GM20431 (cell line): ENCODE data around the gene ARID5B.

ENCODE experiments used
- in situ Hi-C: fragments of 300-500 bp; cut with MseI, MboI; formaldehyde crosslinking; loops from one replicate; pipeline ENCODE4 v1.15.0; 2020; ENCODE audit warnings: low sequenced_read_pairs; ENCODE audit not compliant: unreplicated experiment

Gene ARID5B

DNA sequence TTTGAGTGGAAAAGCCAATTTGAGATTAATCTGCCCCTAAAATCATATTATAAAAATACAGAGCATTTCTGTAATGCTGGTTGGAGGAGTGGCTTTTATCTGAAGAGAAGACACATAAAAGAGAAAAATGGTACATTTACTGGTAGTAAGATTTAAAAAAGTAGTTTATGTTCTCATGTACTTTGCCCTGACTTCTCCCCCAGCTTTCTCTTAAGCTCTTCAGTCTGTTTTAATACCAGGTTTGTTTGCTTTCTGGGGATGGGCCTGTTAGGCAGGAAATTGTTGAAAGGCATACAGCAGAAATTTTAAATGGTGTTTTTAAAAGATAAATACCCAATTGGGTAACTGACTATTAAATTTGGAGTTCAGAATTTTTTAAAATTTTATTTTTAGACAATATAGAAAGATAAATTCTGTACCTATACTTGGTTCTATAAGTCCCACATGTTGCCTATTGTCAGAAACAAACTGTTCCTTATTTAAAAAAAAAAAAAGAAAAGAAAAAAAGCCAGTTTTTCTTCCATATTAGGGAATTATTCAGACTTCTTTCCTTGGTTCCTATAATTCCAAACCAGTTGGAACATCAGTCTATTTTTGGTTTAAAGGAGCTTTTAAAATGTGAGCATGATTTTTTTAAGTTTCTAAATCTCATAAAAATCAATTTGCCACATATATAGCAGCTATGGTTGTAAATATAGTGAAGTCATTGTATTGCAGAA is 136.6 kb downstream of the ARID5B start:
- in situ Hi-C loops, result loop anchor here (25.0 kb wide), 1 partner anchor 199 kb away; no protein-coding TSS in a partner anchor

DNA sequence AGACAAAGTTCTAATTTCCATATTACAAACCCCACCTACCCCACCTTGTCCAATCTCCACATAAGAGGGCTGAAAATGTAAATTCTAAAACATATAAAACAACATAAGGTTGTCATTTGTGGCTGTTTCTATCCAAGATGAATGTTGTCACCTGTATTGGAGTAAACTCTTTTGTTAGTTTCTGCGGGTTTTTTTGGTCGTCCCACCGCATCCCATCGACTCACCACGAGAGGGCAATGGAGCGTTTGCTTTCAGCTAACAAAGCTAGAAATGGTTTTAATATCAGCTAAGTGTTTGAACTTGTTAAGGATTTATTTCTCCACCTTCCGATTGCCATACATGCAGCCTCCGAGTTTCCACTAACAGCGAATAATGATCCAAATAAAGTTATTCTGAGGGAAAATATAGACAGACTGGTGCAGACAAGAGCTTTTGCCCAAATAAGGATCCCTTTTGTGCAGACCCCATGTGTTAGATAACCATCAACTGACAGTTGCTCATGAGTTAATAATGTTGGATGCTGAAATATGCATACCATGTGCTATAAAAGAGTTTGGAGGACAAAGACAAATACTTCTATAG is 137.2 kb downstream of the ARID5B start:
- in situ Hi-C loops, result loop anchor here (25.0 kb wide), 1 partner anchor 199 kb away; no protein-coding TSS in a partner anchor

DNA sequence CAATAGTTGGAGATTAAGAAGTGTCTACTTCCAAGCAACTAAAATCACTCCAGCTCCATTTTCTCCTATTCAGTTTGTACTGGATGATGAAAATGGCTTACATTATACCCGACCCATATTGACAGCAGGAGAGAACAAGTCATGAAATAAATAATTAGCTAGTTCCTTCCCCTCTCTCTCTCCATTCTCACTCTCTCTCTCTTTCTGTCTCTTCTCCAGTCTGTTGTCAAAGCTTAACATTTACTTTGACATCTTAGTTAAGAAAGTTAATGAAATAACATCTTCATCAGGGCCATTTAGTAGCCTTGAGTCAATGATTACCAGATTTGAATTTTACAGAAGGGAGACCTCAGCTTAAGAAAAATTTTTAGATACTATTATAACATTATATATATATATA is 138.5 kb downstream of the ARID5B start:
- in situ Hi-C loops, result loop anchor here (25.0 kb wide), 1 partner anchor 197 kb away; no protein-coding TSS in a partner anchor

DNA sequence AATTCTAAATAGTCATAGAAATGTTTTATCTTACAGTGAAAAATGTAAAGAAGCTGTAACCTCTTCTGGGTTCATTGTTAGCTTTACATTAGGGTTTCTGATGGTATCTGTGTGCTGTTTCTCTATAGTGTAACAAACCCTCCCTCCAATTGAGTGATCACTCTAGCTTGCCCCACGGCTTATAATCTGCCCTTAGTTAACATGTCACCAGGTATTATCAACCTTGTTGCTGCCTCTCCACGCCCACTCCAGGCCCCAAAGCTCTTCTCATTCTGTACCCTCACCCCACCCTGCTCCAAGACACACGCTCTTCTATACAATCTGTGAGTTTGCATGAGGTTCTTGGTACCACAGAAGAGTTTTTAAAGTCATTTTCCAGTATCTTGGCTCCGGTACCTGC is 139.4 kb downstream of the ARID5B start:
- in situ Hi-C loops, result loop anchor here (25.0 kb wide), 1 partner anchor 196 kb away; no protein-coding TSS in a partner anchor

DNA sequence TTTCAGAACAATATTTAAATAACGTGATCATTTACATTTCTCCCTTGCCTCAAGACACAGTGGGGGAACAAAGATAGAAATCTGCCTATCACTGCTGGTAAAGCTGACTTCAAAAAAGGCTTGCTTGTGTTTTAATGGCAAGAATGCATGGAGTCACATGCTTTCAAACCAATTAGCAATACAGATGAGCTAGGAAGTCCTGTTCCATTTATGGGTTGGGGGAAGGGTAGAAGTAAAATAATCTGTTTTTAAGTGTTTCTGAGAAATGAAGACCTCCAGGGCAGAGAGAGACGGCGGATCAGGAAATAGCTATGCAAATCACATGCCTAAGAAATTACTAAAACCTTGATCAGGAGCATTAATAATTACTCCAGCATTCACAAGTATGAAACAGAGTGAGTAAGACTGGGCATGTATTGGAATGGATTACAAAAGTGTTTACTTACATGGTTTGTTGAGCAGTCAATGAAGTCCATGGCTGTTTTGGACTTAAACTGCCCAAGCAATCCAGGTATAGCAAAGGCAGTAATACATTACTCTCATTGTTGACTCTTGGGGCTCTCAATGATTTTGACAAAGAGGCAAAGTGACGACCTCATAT is 142.0 kb downstream of the ARID5B start:
- in situ Hi-C loops, result loop anchor here (25.0 kb wide), 1 partner anchor 194 kb away; no protein-coding TSS in a partner anchor

DNA sequence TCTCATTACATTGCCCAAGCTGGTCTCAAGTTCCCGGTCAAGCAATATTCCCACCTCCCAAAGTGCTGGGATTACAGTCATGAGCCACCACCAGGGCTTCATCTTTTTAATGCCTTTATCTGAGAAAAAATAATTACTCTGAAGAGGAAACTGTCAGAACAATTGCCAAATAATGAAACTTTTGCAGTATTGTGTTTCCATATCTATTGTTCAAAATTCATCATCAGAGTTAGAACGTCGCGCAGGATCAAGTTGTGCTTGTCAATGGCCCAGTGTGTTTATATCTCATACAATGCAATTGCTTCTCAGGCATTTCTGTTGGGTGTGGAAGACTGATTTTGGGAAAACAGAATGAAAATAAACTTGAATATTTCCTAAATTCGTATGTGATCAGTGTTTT is 143.1 kb downstream of the ARID5B start:
- in situ Hi-C loops, result loop anchor here (25.0 kb wide), 1 partner anchor 193 kb away; no protein-coding TSS in a partner anchor

DNA sequence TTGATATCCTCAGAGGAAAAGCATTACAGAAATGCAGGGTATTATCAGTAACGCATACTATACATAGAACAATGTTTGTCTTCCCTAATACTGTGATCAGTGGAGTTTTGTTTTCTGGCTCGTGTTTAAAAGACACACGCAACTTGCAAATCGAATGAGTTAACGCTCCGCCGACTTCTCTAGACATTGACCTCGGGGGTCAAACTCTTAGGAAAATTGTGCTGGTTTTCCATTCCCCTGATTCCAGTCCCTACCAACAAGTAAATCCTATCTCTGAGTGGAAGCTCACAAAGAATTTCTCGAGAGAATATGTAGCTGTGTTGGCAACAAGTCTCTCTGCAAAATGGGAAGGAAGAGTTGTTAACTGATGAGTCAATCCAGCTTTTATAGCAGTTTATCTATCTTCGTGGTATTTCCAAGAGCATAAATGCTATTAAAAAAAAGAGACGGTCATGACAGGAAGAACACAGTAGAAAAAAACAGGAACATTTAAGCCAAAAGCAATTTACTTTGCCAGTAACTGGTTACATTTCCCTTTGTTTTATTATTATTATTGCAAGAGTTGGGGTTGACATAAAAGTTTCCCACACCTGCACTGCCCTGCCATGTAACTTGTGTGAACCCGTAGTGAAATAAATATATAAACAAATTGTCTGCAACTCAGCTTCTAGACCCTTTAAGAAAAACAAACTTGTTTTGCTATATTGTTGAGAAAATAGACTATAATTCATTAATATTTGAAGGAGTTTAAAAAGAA is 144.4 kb downstream of the ARID5B start:
- in situ Hi-C loops, result loop anchor here (25.0 kb wide), 1 partner anchor 191 kb away; no protein-coding TSS in a partner anchor

DNA sequence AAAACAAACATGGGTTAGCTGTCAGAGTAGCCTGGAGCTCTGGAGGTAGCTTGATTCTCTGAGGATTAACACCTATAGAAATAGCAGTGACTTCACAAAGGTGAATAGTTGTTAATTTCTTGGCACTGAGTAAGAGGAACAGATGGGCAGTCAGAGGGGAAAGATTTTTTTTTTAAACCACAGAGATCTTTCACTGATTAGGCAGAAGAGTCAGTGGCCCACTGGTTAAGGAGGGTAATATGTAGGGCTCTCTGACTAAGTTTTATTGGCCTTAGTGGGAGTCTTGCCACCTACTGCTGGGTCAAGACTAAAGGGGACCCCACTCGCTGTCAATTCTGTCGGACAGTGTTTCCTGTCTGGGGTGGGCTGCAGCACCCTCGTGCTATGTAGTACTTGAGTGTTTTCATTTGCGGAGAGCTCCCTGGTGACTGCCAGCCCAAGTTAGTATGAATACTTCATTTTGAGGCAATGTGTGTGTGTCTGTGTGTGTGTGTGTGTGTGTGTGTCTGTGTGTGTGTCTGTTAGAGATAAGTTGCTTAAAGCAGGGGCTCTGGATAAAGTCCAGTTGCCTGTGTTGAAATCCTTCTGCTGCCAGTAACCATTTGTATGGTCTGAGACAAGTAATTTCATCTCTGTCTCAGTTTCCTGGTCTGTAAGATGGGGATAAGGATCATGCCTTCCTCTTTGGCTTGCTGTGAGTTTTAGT is 145.2 kb downstream of the ARID5B start:
- in situ Hi-C loops, result loop anchor here (25.0 kb wide), 1 partner anchor 191 kb away; no protein-coding TSS in a partner anchor

DNA sequence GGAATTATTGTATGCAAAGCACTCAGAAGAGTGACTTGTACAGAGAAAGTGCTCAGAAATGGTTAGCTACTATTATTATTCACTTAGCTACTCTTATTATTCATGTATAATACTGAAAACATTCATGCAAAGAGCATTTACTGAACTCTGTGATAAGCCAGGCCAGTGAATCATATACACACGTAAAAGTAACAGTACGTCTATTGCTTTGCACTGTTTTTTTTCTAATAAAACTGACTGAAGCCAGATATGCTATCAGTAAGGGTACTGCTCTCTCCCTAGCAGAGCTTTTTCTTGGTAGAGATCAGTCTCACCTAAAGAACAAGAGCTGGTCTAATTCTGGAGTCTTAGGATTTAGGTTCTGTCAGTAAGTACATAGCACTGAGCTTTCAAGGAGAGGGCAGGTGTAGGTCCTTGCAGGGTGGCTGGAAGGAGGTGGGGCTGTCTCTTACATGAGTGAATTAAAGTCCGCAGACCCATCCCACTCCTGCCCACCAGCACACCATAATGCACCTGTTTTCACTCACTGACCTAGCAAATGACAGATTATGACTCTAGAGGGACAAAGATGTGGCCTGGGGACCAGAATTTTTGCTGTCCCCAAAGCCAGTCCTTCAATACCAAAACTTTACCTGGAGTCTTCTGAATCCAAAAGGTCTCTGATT is 145.9 kb downstream of the ARID5B start:
- in situ Hi-C loops, result loop anchor here (25.0 kb wide), 1 partner anchor 190 kb away; no protein-coding TSS in a partner anchor

DNA sequence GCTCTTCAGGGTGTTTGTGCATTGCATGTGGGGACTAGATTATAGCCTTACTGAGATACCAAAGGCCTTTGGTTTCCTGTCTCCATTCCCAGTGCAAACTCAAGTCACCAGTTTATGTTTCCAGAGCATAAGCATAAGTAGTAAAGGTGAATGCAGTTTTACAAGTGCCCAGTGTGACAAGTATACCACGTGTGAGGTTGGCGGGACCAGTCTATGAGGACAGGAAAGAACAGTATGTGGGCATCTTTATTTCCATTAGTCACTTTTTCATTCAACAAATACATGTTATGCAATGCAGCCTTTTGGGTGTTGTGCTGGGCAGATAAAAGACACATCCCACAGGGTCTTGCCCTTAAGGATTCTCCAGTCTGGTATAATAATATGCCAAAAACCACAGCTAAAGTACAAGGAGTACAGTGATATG is 146.5 kb downstream of the ARID5B start:
- in situ Hi-C loops, result loop anchor here (25.0 kb wide), 1 partner anchor 189 kb away; no protein-coding TSS in a partner anchor

DNA sequence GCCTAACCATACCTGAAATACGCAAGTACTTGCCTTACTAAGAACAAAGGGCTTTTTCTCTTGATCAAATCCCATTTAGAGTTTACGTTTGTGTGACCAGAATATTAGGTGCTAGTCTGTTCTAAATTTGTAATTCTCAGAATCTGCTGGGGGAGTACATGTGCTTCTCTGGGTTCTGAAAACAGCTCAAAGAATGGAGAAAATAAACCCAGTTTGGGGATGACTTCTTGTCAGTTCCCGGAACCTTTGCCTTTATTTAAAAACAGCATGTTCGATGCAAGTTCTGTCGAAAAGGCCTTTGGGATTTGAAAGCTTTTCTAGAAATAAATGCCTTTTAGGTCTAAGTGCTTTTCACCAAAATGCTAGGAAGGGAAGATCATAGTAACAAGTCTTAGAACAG is 147.0 kb downstream of the ARID5B start:
- in situ Hi-C loops, result loop anchor here (25.0 kb wide), 1 partner anchor 189 kb away; no protein-coding TSS in a partner anchor

DNA sequence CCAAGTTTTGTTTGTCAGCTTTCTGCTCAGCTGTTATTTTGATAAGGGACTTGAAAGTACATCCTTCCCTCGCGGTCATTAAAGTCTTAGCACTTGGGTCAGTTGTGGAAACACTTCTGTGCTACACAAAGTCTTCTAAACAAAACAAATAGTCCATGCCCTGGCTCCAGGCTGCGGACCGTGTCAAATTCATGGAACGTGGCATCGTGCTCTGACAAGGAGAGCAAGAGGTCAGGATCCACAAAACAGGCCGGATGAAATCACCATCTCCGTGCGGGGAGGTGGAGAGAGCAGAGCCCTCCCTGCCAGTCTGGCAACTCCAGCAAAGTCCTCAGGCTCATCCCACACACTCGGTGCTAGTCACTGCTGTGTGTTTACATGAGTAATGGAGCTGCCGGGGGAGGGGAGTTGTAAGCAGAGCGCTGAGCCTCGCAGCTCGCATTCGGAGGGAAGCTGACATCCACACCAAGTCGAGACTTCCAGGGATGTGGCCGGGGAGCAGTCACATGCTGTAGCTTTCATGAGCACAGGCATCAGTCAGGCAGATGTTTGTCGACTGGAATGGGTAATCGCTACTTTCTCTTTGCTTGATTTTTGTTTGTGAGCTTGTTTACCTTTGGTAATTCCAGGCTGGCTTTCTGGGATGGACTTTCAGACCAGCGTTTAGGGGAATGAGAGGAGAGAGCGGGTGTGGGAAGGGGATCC is 147.6 kb downstream of the ARID5B start:
- in situ Hi-C loops, result loop anchor here (25.0 kb wide), 1 partner anchor 188 kb away; no protein-coding TSS in a partner anchor

DNA sequence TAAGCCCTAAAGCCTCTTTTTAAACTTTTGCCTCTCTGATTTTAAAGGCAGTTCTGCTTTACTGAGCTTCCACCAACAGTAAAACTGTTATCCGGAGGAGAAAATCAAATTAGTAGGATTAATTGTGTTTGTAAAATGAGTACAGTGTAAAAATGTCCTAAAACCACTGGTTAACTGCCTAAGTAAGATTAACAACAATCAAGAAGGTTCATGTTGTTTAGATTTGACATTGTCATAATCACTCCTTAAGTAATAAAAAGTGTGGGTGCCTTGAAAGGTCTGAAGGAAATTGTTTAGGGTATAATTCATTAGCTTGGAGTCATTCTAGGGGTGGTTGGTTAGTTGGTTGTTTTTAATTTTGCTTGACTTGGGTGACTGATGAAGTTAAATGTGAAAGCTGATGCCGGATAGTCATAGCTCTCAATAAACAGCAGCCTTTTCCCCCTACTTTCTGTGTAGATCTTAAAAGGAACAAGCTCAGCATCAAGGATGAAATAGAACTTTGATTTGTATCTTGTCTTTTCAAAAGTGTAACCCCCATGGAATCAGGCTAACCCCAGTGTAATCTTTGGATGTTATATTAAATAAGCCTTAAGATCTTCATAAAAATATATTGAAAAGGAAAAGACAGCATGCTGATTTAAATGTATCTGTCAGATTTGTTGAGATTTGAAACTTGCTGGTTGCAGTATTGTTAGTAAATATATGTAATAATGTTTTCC is 148.3 kb downstream of the ARID5B start:
- in situ Hi-C loops, result loop anchor here (25.0 kb wide), 1 partner anchor 188 kb away; no protein-coding TSS in a partner anchor

DNA sequence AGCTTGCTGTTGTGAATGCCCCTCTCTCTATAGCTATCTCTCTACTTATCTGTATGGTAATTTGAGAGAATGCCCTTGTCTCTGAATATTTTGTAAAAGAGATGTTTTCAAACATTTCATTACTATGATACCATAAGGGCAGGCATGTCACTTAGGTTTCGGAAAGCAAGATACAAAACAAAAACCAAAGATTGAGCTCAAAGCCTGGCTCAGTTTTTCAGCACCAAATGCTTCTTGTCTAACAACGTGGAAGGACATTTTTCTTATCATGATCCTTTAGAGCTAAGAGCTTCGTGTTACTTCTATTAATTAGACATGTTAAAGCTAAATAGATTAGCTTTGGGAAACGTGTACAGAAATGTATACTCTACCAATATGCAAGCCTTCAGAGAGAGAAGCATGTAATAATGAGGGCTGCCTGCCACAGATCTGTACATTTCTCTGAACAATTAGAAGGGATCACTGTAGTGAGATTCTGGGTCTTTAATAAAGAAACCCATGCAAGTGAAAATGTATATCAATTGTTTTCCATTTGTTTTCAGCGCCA is 148.9 kb downstream of the ARID5B start:
- in situ Hi-C loops, result no loop called here

DNA sequence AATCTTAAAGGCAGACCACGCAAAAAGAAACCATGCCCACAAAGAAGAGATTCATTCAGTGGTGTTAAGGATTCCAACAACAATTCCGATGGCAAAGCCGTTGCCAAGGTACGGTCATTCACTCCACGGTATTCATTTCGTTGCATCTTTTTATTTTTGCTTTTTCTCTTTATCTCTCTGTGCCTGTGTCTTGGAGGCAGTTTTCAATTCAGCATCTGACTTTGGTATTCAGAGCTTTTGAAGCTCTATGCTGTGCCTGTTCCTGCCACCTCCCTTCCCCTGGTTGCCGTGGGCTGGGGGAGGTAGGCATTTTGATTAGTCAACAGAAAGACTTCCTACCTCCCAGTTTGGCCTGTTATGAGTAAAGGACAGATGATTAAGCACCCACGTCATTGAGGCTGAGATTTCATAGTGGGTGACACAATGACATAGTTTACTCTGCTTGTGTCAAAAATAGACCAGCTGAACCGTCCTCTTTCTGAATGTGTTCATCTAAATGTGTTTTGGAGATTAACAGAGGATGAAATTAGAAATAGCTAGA is 149.5 kb downstream of the ARID5B start:
- in situ Hi-C loops, result no loop called here

DNA sequence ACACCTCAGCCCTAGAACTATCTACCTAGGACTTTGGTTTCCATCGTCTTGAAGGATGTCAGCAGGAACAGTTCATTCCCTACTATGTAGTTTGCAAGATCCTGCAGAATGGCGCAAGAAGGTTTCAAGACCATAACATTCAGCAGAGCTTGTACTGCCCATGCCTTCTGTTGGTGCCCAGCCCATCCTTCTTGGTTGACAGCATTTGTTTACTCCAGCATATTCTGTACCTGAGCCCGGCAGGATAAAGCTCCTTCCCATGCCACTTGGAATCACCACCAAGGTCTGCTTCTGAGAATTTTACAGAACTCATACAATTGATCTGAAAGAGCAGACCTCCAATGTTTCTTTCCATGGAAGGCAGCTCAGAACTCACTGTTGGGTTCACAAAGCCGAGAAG is 150.8 kb downstream of the ARID5B start:
- in situ Hi-C loops, result no loop called here

DNA sequence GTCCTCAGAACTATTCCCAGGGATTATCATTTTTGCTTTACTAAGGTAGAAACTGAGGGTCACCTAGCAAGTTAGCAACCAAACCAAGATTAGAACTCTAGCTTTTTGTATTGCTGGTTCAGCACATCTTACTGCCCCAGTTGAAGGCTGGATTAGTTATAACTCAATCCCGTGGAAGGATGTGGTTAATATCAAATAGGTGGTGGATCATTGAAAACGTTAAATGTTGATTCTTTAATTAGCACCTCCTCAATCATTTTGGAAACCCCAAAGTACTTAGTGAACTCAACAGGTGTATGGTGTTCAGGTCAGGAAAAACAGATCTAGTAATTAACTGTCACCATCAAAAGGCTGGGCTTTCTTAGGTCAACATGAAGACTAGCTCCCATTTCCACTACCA is 152.4 kb downstream of the ARID5B start:
- in situ Hi-C loops, result no loop called here
